Sigmoid colon (tissue), 4 donors: ENCODE measurements around the gene KCNS3.

Experiments used
- CTCF ChIP-seq, 4 experiments: fragments of 450-650 bp in 3 of 4; fragments of 200-600 bp in 1 of 4; IDR thresholded peaks; one replicate each; pipeline ENCODE4 v1.5.1; 2016 to 2019; ENCODE audit warnings: antibody characterized with exemption in 4 of 4, mild to moderate bottlenecking in 3 of 4, moderate library complexity in 2 of 4
- EP300 ChIP-seq, 4 donors: sonication (generic); formaldehyde crosslinking; IDR thresholded peaks; one replicate each; pipeline ENCODE4 v1.6.1; 2017; ENCODE audit warnings: antibody characterized with exemption in 4 of 4
- POLR2A ChIP-seq, 2 donors: fragments of 450-650 bp; IDR thresholded peaks; one replicate each; pipeline ENCODE4 v1.6.1; 2016; ENCODE audit warnings: antibody characterized with exemption in 2 of 2, mild to moderate bottlenecking in 2 of 2, moderate library complexity in 2 of 2
- POLR2AphosphoS5 ChIP-seq, 4 donors: sonication (generic); formaldehyde crosslinking; IDR thresholded peaks; one replicate each; pipeline ENCODE4 v1.6.1; 2017; ENCODE audit warnings: antibody characterized with exemption in 4 of 4

GRCh38 chr2:17879137-17879912 is 858 bp downstream of the KCNS3 start:
- peak in 1 of 4 experiments; percentile 38 for TF ChIP-seq CTCF (IDR thresholded peaks at IDR 0.05)
- TF ChIP-seq POLR2A (IDR thresholded peaks at IDR 0.05) = no peak
- TF ChIP-seq EP300 (IDR thresholded peaks at IDR 0.05) = no peak
- peak in 1 of 4 donors; percentile 14 for TF ChIP-seq POLR2AphosphoS5 (IDR thresholded peaks at IDR 0.05)
